HepG2 (cell line): Measurements from ENCODE around the gene MB21D2. TPM values are rescaled to one million over a fixed set of nuclear protein-coding genes. Genes with fewer than 3 reads are reported as not detected.

Source experiments
- ATAD3A ChIP-seq: sonication (generic); formaldehyde crosslinking; IDR thresholded peaks from 2 replicates; pipeline ENCODE4 v1.4.0; 2020; ENCODE audit warnings: missing genetic modification reagents
- HDAC2 ChIP-seq: sonication (generic); formaldehyde crosslinking; IDR thresholded peaks from 2 replicates; pipeline ENCODE4 v1.4.0; 2020; ENCODE audit warnings: missing genetic modification reagents
- HMG20A ChIP-seq: IDR thresholded peaks from 2 replicates; pipeline ENCODE4 v1.6.1; 2016; ENCODE audit warnings: borderline replicate concordance
- HNF4A ChIP-seq: sonication (generic); formaldehyde crosslinking; IDR thresholded peaks from 2 replicates; pipeline ENCODE4 v1.4.0; 2020; ENCODE audit warnings: missing genetic modification reagents
- HOXA5 ChIP-seq: sonication (generic); formaldehyde crosslinking; IDR thresholded peaks from 2 replicates; pipeline ENCODE4 v1.4.0; 2020; ENCODE audit warnings: missing genetic modification reagents
- KMT2A ChIP-seq: sonication (generic); formaldehyde crosslinking; IDR thresholded peaks from 2 replicates; pipeline ENCODE4 v1.4.0; 2020; ENCODE audit warnings: missing genetic modification reagents
- MEIS2 ChIP-seq: sonication (generic); formaldehyde crosslinking; IDR thresholded peaks from 2 replicates; pipeline ENCODE4 v1.9.0; 2021; ENCODE audit warnings: mild to moderate bottlenecking, missing genetic modification reagents
- NR2F2 ChIP-seq: IDR thresholded peaks from 2 replicates; pipeline ENCODE4 v1.6.1; 2012; ENCODE audit warnings: low read depth, inconsistent platforms, borderline replicate concordance
- SALL1 ChIP-seq: sonication (generic); formaldehyde crosslinking; IDR thresholded peaks from 2 replicates; pipeline ENCODE4 v1.8.0; 2022; ENCODE audit warnings: mild to moderate bottlenecking, missing genetic modification reagents
- SKI ChIP-seq: fragments of 450-650 bp; IDR thresholded peaks from one replicate; pipeline ENCODE4 v1.6.1; 2018; ENCODE audit warnings: mild to moderate bottlenecking; ENCODE audit not compliant: partially characterized antibody
- SMARCC2 ChIP-seq: fragments of 450-650 bp; IDR thresholded peaks from 2 replicates; pipeline ENCODE4 v1.6.1; 2017; ENCODE audit warnings: antibody characterized with exemption, mild to moderate bottlenecking
- SMC3 ChIP-seq: IDR thresholded peaks from 2 replicates; pipeline ENCODE4 v1.6.1; 2011; ENCODE audit warnings: low read length, improper control_type of control experiment
- STAT5B ChIP-seq: sonication (generic); formaldehyde crosslinking; IDR thresholded peaks from 2 replicates; pipeline ENCODE4 v1.4.0; 2020; ENCODE audit warnings: missing genetic modification reagents
- ZBTB42 ChIP-seq: sonication (generic); formaldehyde crosslinking; IDR thresholded peaks from 2 replicates; pipeline ENCODE4 v1.5.0; 2020; ENCODE audit warnings: mild to moderate bottlenecking, missing genetic modification reagents
- ZFX ChIP-seq: sonication (generic); formaldehyde crosslinking; IDR thresholded peaks from 2 replicates; pipeline ENCODE4 v1.4.0; 2020; ENCODE audit warnings: mild to moderate bottlenecking, low read depth, missing genetic modification reagents, moderate library complexity
- ZNF101 ChIP-seq: sonication (generic); formaldehyde crosslinking; IDR thresholded peaks from 2 replicates; pipeline ENCODE4 v1.4.0; 2020; ENCODE audit warnings: mild to moderate bottlenecking, low read depth, missing genetic modification reagents, borderline replicate concordance
- ZNF17 ChIP-seq: sonication (generic); formaldehyde crosslinking; IDR thresholded peaks from 2 replicates; pipeline ENCODE4 v1.5.0; 2020; ENCODE audit warnings: mild to moderate bottlenecking, missing genetic modification reagents
- ZNF224 ChIP-seq: sonication (generic); formaldehyde crosslinking; IDR thresholded peaks from 2 replicates; pipeline ENCODE4 v1.5.0; 2020; ENCODE audit warnings: mild to moderate bottlenecking, missing genetic modification reagents
- ZNF883 ChIP-seq: sonication (generic); formaldehyde crosslinking; IDR thresholded peaks from 2 replicates; pipeline ENCODE4 v1.5.1; 2020; ENCODE audit warnings: mild to moderate bottlenecking, missing genetic modification reagents; ENCODE audit errors: not compliant biosample characterization
- polyA plus RNA-seq, 8 experiments: library from polyadenylated mRNA; depleted of rRNA in 3 of 8; stranded (reverse) in 7 of 8; unstranded in 1 of 8; fragments of >200 nt; fragmentation: Illumina TruSeq in 4 of 8; extraction: Trizol in 4 of 8; gene quantifications; 2 replicates each; pipeline versions ENCODE4 v1.2.1 to v1.2.3, GENCODE V29; 2011 to 2016; ENCODE audit warnings: low read depth in 4 of 8, missing spikeins in 1 of 8, mixed read lengths in 1 of 8; ENCODE audit not compliant: insufficient read depth in 1 of 8
- total RNA-seq, 5 experiments: library from RNA; depleted of rRNA; stranded (reverse); fragments of >200 nt; fragmentation: Illumina TruSeq; extraction: Trizol; gene quantifications; 2 replicates each; pipeline ENCODE4 v1.2.3, GENCODE V29; 2016; ENCODE audit warnings: low read depth in 1 of 5
- TF ChIP-seq, protein P1 (sequence below): sonication (generic); formaldehyde crosslinking; IDR thresholded peaks from 2 replicates; pipeline ENCODE4 v1.4.0; 2020; ENCODE audit warnings: missing genetic modification reagents
- TF ChIP-seq, protein P2 (sequence below): sonication (generic); formaldehyde crosslinking; IDR thresholded peaks from 2 replicates; pipeline ENCODE4 v1.5.0; 2020; ENCODE audit warnings: mild to moderate bottlenecking, missing genetic modification reagents, borderline replicate concordance
- TF ChIP-seq, protein P3 (sequence below): sonication (generic); formaldehyde crosslinking; IDR thresholded peaks from 2 replicates; pipeline ENCODE4 v1.8.1; 2022; ENCODE audit warnings: low read depth, mild to moderate bottlenecking, missing genetic modification reagents

MB21D2 gene
- total and polyA plus RNA-seq, 2 of the 13 experiments (the other 11 are each of a cell fraction or from before 2014, with no cell fraction given), result 0.90 to 1.6 TPM

DNA sequence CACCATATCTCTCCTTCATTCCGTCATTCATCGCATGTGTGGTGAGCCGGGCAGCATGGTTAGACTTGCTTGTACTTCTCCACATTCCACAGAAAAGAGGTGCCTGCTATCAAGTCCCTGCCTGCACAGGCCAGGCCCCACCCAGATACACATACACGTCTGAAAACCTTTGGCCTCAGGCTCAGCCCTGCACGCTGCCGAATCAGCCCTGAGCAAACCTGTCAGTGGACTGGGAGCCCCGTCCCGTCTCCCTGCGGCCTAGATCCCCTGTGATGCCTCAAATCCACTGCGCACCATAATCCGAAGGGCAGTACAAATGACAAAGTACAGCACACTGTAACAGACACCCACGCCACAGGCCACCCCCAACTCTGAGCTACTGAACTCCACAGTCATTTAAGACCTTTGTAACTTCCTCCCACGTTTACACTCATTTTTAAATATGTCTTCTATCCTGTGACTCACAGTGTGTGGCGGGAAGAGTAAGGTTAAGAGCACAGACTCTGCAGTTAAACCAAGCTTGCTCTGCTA is 67.1 kb downstream of the MB21D2 start (continued):
- TF ChIP-seq SKI (peak; percentile 10), ZFX (CRISPR knock-in tag) (0 out of 2 replicates have a peak, but pooled peaks have one; percentile 17), HNF4A (CRISPR knock-in tag) (no peak; the same call in 1 of the 2 replicates), NR2F2 (no peak), KMT2A (no peak), ZNF224 (CRISPR knock-in tag) (no peak), SMARCC2 (no peak), MEIS2 (CRISPR knock-in tag) (no peak), ZNF17 (CRISPR knock-in tag) (no peak), ZBTB42 (CRISPR knock-in tag) (no peak), HDAC2 (no peak), SMC3 (no peak), HOXA5 (CRISPR knock-in tag) (no peak), HMG20A (CRISPR knock-in tag) (no peak), ZNF883 (CRISPR knock-in tag) (no peak), ATAD3A (CRISPR knock-in tag) (no peak), ZNF101 (CRISPR knock-in tag) (no peak), STAT5B (no peak), SALL1 (peak; percentile 22; the same call in 1 of the 2 replicates)
- TF ChIP-seq, protein P1, sequence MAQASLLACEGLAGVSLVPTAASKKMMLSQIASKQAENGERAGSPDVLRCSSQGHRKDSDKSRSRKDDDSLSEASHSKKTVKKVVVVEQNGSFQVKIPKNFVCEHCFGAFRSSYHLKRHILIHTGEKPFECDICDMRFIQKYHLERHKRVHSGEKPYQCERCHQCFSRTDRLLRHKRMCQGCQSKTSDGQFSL (CRISPR knock-in tag), result no peak
- TF ChIP-seq, protein P2, sequence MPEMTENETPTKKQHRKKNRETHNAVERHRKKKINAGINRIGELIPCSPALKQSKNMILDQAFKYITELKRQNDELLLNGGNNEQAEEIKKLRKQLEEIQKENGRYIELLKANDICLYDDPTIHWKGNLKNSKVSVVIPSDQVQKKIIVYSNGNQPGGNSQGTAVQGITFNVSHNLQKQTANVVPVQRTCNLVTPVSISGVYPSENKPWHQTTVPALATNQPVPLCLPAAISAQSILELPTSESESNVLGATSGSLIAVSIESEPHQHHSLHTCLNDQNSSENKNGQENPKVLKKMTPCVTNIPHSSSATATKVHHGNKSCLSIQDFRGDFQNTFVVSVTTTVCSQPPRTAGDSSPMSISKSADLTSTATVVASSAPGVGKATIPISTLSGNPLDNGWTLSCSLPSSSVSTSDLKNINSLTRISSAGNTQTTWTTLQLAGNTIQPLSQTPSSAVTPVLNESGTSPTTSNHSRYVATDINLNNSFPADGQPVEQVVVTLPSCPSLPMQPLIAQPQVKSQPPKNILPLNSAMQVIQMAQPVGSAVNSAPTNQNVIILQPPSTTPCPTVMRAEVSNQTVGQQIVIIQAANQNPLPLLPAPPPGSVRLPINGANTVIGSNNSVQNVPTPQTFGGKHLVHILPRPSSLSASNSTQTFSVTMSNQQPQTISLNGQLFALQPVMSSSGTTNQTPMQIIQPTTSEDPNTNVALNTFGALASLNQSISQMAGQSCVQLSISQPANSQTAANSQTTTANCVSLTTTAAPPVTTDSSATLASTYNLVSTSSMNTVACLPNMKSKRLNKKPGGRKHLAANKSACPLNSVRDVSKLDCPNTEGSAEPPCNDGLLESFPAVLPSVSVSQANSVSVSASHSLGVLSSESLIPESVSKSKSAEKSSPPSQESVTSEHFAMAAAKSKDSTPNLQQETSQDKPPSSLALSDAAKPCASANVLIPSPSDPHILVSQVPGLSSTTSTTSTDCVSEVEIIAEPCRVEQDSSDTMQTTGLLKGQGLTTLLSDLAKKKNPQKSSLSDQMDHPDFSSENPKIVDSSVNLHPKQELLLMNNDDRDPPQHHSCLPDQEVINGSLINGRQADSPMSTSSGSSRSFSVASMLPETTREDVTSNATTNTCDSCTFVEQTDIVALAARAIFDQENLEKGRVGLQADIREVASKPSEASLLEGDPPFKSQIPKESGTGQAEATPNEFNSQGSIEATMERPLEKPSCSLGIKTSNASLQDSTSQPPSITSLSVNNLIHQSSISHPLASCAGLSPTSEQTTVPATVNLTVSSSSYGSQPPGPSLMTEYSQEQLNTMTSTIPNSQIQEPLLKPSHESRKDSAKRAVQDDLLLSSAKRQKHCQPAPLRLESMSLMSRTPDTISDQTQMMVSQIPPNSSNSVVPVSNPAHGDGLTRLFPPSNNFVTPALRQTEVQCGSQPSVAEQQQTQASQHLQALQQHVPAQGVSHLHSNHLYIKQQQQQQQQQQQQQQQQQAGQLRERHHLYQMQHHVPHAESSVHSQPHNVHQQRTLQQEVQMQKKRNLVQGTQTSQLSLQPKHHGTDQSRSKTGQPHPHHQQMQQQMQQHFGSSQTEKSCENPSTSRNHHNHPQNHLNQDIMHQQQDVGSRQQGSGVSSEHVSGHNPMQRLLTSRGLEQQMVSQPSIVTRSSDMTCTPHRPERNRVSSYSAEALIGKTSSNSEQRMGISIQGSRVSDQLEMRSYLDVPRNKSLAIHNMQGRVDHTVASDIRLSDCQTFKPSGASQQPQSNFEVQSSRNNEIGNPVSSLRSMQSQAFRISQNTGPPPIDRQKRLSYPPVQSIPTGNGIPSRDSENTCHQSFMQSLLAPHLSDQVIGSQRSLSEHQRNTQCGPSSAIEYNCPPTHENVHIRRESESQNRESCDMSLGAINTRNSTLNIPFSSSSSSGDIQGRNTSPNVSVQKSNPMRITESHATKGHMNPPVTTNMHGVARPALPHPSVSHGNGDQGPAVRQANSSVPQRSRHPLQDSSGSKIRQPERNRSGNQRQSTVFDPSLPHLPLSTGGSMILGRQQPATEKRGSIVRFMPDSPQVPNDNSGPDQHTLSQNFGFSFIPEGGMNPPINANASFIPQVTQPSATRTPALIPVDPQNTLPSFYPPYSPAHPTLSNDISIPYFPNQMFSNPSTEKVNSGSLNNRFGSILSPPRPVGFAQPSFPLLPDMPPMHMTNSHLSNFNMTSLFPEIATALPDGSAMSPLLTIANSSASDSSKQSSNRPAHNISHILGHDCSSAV (CRISPR knock-in tag), result no peak
- TF ChIP-seq, protein P3, sequence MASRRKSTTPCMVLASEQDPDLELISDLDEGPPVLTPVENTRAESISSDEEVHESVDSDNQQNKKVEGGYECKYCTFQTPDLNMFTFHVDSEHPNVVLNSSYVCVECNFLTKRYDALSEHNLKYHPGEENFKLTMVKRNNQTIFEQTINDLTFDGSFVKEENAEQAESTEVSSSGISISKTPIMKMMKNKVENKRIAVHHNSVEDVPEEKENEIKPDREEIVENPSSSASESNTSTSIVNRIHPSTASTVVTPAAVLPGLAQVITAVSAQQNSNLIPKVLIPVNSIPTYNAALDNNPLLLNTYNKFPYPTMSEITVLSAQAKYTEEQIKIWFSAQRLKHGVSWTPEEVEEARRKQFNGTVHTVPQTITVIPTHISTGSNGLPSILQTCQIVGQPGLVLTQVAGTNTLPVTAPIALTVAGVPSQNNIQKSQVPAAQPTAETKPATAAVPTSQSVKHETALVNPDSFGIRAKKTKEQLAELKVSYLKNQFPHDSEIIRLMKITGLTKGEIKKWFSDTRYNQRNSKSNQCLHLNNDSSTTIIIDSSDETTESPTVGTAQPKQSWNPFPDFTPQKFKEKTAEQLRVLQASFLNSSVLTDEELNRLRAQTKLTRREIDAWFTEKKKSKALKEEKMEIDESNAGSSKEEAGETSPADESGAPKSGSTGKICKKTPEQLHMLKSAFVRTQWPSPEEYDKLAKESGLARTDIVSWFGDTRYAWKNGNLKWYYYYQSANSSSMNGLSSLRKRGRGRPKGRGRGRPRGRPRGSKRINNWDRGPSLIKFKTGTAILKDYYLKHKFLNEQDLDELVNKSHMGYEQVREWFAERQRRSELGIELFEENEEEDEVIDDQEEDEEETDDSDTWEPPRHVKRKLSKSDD (CRISPR knock-in tag), result no peak
